Panc1 (cell line): Measurements from ENCODE around the gene CCDC9.

ENCODE experiments used
- CTCF ChIP-seq: fragments of 450-650 bp; IDR thresholded peaks from 2 replicates; pipeline ENCODE4 v1.5.1; 2017; ENCODE audit warnings: mild to moderate bottlenecking
- SIN3A ChIP-seq: IDR thresholded peaks from 2 replicates; pipeline ENCODE4 v1.6.1; 2012; ENCODE audit warnings: low read depth, mild to moderate bottlenecking, low read length, moderate library complexity, borderline replicate concordance; ENCODE audit not compliant: insufficient read depth

DNA sequence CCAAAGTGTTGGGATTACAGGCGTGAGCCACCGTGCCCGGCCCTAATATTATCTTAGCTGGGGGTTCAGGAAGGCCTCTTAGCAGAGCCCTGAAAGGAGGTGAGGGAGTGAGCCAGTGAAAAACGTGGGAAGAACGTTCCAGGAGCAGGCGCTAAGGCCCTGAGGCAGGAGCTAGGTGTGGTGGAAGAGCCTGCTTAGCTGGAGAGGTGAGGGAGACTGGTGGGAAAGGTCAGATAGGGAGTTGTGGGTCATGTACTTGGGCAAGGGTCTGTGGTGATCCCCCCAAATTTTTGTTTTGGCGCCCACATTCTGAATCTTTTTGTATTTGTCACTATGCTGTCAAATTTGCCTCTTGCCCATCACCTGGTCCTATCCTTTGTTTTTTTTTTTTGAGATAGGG lies 13.3 kb downstream of the CCDC9 start:
- TF ChIP-seq SIN3A, result no peak
- no peak for TF ChIP-seq CTCF
